DMS 273 (cell line): ENCODE measurements around the gene SERPINE3.

Experiments used
- DNase-seq: peaks from one replicate; lab custom pipeline; 2025; ENCODE audit not compliant: unreplicated experiment; lab: John Stamatoyannopoulos, UW

SERPINE3 gene

GRCh38 chr13:51327961-51328360 lies 11.5 kb upstream of the SERPINE3 start:
- no peak for DNase-seq

GRCh38 chr13:51328488-51328887 lies 11.0 kb upstream of the SERPINE3 start:
- no peak for DNase-seq

GRCh38 chr13:51329606-51330005 lies 9.9 kb upstream of the SERPINE3 start:
- no peak for DNase-seq

- no peak for DNase-seq
Measured at GRCh38 chr13:51330791-51331190, 8.7 kb upstream of the SERPINE3 start.

GRCh38 chr13:51331354-51331861 lies 8.1 kb upstream of the SERPINE3 start:
- no peak for DNase-seq

GRCh38 chr13:51332566-51333361 lies 6.7 kb upstream of the SERPINE3 start:
- DNase-seq = no peak

- no peak for DNase-seq
Measured at GRCh38 chr13:51333421-51333820, 6.1 kb upstream of the SERPINE3 start.

GRCh38 chr13:51333826-51334225 lies 5.7 kb upstream of the SERPINE3 start:
- DNase-seq = no peak

GRCh38 chr13:51336746-51337145 lies 2.7 kb upstream of the SERPINE3 start:
- no peak for DNase-seq

- DNase-seq = no peak
Measured at GRCh38 chr13:51339952-51340732, 651 bp downstream of the SERPINE3 start.

GRCh38 chr13:51341232-51341631 lies 1.7 kb downstream of the SERPINE3 start:
- no peak for DNase-seq

GRCh38 chr13:51341791-51342190 lies 2.3 kb downstream of the SERPINE3 start:
- no peak for DNase-seq

GRCh38 chr13:51342706-51343105 lies 3.2 kb downstream of the SERPINE3 start:
- DNase-seq = no peak

GRCh38 chr13:51343475-51343874 lies 4.0 kb downstream of the SERPINE3 start:
- DNase-seq = no peak

GRCh38 chr13:51346397-51346796 lies 6.9 kb downstream of the SERPINE3 start:
- DNase-seq = no peak

GRCh38 chr13:51347099-51347498 lies 7.6 kb downstream of the SERPINE3 start:
- DNase-seq = no peak

- DNase-seq = no peak
Measured at GRCh38 chr13:51348069-51348967, 8.8 kb downstream of the SERPINE3 start.

GRCh38 chr13:51349016-51349415 lies 9.5 kb downstream of the SERPINE3 start:
- no peak for DNase-seq

GRCh38 chr13:51355217-51355616 lies 15.7 kb downstream of the SERPINE3 start:
- DNase-seq = no peak

GRCh38 chr13:51357928-51358595 lies 18.6 kb downstream of the SERPINE3 start:
- DNase-seq = peak; percentile 14

- no peak for DNase-seq
Measured at GRCh38 chr13:51359352-51359751, 19.9 kb downstream of the SERPINE3 start.
